Gastrocnemius medialis (tissue), 4 donors: ENCODE data around the gene DDX54.

Source experiments
- POLR2A ChIP-seq, 2 donors: fragments of 450-650 bp; IDR thresholded peaks; one replicate each; pipeline ENCODE4 v1.6.1; 2017; ENCODE audit warnings: antibody characterized with exemption in 2 of 2, mild to moderate bottlenecking in 2 of 2, moderate library complexity in 2 of 2
- TF ChIP-seq, protein P1 (sequence below), 5 experiments: fragments of 450-650 bp in 3 of 5; fragments of 200-600 bp in 2 of 5; sonication (generic) in 2 of 5; IDR thresholded peaks in 4 of 5; conservative IDR thresholded peaks in 1 of 5; 1 replicate in 4 of 5; 2 replicates in 1 of 5; pipeline ENCODE4 v1.5.1; 2016 to 2019; ENCODE audit warnings: antibody characterized with exemption in 5 of 5, mild to moderate bottlenecking in 3 of 5, moderate library complexity in 3 of 5

DNA sequence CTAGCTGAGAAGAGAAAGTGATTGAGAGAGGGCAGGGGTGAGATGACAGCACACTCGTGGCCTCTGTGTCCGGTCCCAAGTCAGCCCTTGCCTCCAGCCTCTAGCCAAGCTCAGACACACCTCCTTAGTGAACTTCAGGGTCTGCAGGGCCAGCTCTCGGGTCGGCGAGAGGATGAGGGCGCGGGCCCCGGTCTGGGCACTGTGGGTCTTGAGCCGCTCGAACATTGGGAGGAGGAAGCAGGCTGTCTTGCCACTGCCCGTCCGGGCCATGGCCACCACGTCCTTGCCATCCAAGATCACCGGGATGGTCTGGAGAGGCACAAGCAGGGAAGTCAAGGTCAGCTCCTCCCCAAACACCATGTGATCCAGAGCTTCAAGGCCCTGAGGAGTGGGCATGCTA is 6.3 kb downstream of the DDX54 start:
- TF ChIP-seq, protein P1, sequence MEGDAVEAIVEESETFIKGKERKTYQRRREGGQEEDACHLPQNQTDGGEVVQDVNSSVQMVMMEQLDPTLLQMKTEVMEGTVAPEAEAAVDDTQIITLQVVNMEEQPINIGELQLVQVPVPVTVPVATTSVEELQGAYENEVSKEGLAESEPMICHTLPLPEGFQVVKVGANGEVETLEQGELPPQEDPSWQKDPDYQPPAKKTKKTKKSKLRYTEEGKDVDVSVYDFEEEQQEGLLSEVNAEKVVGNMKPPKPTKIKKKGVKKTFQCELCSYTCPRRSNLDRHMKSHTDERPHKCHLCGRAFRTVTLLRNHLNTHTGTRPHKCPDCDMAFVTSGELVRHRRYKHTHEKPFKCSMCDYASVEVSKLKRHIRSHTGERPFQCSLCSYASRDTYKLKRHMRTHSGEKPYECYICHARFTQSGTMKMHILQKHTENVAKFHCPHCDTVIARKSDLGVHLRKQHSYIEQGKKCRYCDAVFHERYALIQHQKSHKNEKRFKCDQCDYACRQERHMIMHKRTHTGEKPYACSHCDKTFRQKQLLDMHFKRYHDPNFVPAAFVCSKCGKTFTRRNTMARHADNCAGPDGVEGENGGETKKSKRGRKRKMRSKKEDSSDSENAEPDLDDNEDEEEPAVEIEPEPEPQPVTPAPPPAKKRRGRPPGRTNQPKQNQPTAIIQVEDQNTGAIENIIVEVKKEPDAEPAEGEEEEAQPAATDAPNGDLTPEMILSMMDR (IDR thresholded peaks at IDR 0.05 in 4 of 5, conservative IDR thresholded peaks at IDR 0.05 in 1 of 5), result no peak
- no peak for TF ChIP-seq POLR2A (IDR thresholded peaks at IDR 0.05)
